Stimulated activated CD4-positive, alpha-beta T cell treated with anti-CD3 and anti-CD28 coated beads, Interleukin-4, amount 100 ng/mL, for 48 hours (primary cell): ENCODE measurements around the gene UBE2N.

Experiments used
- DNase-seq, 2 donors: peaks; one replicate each; pipeline ENCODE4 v3.0.0-alpha.2; 2020; ENCODE audit warnings: low read depth in 2 of 2

The UBE2N gene, protein sequence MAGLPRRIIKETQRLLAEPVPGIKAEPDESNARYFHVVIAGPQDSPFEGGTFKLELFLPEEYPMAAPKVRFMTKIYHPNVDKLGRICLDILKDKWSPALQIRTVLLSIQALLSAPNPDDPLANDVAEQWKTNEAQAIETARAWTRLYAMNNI

DNA sequence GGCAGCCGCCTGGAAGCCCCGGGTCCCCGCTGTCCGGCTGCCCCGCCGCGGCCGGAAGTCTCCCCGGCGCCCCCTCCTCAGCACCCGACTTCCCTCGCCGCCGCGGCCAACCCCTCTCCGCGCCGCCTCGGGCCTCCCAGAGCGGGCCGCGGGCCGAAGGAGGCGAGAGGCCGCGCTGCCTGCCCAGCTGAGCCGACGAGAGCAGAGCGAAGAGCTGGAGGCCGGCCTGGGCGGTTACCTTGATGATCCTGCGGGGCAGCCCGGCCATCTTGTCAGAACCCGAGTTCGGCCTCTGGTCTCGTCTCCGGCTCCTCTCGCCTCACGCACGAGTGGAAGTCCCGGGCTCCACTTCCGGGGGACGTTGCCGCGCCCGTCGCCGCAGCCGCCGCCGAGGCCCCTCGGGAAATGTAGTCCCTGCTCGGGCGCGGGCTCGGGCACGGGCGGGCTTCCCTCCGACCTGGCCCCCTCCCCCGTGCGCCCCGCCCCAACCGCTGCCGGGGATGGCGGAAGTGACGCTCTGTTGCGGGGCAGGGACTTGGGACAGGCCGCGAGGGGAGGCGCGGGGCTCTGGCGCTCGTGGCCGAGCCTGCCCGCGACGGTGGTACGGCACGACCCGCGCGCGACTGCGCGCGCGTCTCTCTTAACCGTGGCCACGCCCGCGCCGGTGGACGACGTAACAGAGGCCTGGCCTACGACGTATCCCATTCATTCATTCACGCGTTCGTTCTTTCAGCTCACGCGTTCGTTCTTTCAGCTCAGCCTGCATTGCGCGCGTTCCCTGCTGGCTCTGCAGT, at the start of gene UBE2N:
Gene UBE2N, minus strand, starts transcription at position 331 of the 794 bp plus-strand sequence. Its CDS starts 63 bp downstream, at position 268.
- peak; percentile 95 to 98 for DNase-seq

DNA sequence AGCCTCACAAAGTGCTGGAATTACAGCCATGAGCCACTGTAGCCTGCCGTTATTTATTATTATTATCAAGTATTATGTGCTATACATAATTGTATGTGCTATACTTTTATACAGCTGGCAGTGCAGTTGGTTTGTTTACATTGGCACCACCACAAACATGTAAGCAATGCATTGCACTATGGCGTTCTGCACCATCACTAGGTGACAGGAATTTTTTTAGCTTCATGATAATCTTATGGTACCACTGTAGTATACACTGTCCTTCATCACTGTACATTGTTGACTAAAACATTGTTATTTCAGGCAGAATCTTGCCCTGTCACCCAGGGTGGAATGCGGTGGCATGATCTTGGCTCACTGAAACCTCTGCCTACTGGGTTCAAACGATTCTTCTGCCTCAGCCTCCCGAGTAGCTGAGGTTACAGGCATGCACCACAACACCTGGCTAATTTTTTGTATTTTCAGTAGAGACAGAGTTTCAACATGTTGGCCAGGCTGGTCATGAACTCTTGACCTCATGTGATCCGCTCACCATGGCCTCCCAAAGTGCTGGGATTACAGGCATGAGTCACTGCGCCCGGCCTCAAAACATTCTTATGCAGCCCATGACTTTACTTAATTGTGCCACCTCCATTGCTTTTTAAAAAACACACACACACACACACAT, 42.7 kb upstream of the UBE2N start:
- no peak for DNase-seq

DNA sequence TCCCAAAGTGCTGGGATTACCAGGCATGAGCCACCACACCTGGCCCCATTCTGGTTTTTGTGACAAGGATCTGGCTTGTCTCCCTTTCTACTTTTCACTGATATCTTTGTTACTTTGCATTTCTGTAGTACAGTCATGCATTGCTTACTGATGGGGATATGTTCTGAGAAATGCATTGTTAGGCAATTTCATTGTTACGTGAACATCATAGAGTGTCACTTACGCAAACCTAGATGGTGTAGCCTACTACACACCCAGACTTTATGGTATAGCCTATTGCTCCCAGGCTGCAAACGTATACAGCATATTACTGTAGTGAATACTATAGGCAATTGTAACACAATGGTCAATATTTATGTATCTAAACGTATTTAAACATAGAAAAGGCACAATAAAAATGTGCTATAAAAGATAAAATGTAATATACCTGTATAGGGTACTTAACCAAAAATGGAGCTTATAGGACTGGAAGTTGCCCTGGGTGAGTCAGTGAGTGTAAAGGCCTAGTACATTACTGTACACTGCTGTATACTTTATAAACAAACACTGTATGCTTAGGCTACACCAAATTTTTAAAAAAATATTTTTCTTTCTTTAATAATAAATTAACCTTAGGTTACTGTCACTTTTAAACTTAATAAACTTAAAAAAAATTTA, 41.5 kb upstream of the UBE2N start:
- no peak for DNase-seq

DNA sequence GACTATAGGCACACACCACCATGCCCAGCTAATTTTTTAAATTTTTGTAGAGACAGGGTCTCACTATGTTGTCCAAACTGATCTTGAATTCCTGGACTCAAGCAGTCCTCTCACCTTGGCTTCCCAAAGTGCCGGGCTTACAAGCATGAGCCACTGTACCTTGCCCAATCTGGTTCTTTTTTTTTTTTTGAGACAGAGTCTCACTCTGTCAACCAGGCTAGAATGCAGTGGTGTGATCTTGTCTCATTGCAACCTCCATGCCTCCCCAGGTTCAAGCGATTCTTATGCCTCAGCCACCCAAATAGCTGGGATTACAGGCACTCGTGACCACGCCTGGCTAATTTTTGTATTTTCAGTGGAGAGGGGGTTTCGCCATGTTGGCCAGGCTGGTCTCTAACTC, 41.0 kb upstream of the UBE2N start:
- DNase-seq, result no peak

DNA sequence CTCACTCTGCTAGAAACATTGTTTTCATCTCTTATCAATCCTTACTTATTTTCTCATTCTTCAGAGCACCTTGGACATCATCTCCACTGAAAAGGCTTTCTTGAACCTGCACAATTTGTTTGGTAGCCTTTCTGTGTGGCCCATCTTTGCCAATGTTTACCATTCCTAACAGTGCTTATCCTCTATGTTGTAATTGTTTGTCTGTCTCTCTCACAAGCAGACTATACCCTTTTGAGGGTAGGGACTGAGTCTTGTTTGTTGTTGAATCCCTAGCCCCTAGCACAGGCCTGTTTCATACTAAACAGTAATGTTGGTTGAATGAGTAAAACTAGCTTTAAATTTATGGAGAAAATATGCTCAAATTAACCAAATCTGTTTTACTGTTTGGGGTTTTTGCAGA, 34.8 kb upstream of the UBE2N start:
- no peak for DNase-seq

DNA sequence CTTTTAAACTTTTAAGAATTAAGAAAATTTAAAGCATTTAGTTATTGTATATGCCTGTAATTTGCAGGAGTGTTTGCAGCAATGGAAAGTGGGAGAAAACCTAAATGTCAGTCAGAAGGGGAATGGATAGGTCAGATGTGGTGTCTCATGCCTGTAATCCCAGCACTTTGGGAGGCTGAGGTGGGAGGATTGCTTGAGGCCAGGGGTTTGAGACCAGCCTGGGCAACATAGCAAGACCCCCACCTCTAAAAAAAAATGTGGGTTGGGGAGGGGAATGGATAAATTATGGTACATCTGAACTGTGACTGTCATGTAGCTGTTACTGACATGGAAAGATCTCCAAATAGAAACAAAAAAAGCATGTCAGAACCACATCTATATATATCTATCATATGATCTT, 27.6 kb upstream of the UBE2N start:
- no peak for DNase-seq

DNA sequence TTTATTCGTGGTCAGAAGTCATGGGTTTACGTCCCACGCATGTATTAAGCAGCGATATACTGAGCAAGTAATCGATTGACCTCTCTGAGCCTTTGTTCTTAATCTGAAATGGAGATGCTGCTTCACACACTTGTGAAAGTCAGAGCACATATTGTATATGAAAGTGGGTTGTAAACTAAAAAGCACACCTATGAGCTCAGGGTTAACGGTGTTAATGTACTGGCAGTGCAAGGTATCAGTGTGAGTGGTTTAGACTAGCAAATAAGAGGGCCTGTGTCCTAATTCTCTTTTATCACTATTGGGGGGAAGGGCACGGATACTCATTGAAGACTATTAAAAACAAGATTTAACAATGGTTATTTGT, 26.2 kb upstream of the UBE2N start:
- DNase-seq, result no peak

DNA sequence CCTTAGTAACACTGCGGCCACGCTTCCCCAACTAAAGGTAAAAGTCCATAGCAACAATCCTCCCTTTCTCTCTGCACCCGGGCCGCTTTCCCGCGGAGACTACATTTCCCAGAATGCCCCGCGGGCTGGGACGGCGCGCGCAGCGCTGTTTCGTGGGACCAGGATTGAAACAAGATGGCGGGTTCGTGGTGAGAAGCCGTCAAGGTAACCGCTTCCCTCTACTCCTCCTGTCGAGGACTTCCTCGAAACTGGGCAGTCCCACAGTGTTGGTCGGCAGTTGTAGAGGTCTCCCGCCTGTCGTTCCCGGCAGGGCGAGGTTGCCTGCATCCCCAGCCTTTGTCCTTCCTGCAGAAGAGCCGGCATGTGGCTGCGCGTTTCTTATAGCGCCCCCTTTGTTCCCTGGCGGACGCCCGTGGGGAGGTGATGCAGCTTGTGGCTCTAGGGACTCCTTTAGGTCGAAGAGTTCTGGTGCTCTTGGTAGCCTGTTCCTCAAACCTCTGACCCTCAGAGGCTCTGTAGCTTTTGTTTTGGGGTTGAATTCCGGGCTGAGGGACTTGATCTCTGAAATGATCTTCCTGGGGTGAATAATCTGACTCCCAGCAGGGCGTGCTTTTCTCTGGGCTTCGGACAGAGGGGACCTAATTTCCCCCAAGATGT, 25.7 kb upstream of the UBE2N start, which contains the start of gene MRPL42:
Gene MRPL42, plus strand, starts transcription at position 164 of the 657 bp plus-strand sequence. CDS start 1,772 bp downstream, outside the sequence.
- peak; percentile 87 for DNase-seq

DNA sequence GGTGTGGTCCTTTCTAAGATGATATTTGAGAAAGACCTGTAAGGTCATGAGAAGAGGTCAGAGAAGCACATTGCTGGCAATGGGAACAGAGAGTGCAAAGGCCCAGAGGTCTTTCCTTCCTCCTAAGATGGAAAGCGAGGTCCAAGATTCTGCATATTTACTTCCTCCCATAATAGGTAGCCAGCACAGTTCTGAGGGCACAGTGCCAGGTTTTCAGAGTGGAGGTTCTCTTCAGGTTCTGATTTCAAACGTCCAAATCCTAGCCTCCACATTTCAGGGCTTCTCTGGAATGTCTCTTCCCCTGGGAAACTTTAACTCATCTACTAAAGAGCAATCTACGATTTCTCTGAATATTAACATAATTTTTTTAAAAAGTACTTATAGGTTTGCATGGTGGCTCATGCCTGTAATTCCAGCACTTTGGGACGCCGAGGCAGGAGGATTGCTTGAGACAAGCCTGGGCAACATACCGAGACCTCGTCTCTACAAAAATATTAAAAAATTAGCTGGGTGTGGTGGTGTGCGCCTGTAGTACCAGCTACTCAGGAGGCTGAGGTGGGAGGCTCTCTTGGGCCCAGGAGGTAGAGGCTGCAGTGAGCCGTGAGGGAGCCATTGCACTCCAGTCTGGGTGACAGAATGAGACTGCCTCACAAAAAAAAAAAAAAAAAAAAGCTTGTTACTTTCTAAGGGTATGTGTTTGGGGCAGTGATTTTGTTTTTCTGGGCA, 25.0 kb upstream of the UBE2N start:
- DNase-seq, result no peak

DNA sequence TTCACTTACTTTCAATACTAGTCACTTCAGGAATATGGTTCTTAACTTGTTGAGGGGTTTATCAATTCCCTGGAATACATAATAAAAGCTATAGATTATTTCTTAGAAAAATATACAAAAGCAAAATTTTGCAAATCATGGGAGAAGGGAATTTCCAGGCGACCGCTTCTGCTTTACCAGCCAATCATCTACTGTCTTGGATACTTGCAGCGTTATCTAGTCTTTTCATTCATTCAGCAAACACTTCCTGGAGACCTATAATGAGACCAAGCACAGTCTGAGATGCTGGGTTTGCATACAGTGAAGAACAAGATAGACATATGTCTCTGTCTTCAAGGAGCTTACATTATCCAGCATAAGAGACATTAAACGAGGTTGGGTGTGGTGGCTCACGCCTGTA, 24.1 kb upstream of the UBE2N start:
- DNase-seq, result no peak

DNA sequence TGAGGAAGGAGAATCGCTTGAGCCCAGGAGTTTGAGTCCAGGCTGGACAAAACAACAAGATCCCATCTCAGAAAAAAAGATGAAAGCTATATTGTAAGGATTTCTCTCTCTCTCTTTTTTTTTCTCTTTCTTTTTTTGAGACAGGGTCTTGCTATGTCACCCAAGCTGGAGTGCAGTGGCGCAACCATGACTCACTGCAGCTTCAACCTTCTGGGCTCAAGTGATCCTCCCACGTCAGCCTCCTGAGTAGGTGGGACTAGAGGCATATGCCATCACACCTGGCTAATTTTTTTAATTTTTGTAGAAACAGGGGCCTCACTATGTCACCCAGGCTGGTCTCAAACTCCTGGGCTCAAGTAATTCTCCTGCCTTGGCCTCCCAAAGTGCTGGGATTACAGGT, 19.8 kb upstream of the UBE2N start:
- no peak for DNase-seq

DNA sequence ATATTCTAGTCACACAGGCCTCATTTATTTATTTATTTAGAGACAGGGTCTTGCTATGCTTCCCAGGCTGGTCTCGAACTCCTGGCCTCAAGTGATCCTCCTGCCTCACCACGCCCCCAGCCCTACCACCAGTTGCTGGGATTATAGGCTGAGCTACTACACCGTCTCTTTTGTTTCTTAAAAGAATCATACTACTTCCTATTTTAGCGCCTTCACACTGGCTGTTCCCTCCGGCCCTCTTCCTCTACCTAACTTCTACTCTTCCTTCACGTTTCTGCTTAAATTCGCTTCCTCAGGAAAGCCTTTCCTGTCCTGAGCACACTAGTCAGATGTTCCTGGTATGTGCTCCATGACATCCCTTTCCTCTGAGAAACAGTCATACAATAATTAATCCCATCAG, 19.2 kb upstream of the UBE2N start:
- DNase-seq, result no peak

DNA sequence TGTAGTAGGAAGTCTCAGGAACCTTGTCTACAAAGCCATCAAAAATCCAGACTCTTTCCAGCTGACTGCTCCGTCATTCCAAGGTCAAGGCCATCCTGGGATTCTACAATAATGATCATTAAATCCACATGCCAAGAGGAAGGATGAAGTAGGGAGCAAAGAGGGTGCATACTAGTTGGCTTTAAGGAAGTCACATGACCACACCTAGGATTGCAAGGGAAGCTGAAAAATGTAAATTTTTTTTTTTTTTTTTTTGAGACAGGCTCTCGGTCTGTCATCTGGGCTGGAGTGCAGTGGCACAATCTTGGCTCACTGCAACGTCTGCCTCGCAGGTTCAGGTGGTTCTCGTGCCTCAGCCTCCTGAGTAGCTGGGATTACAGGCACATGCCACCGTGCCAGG, 18.3 kb upstream of the UBE2N start:
- no peak for DNase-seq

DNA sequence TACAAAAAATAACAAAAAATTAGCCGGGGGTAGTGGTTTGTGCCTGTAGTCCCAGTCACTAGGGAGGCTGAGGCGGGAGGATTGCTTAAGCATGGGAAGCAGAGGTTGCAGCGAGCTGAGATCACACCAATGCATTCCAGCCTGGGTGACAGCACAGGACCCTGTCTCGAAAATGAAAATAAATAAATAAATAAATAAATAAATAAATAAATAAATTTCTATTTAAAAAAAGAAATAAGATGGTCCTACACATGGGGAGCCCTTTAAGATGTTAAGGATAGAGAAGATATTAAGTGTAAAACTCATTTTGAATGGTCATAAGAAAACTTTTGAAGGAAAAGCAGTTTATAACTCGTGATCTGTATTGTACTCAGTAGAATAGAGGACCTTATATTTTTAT, 17.4 kb upstream of the UBE2N start:
- DNase-seq, result no peak

DNA sequence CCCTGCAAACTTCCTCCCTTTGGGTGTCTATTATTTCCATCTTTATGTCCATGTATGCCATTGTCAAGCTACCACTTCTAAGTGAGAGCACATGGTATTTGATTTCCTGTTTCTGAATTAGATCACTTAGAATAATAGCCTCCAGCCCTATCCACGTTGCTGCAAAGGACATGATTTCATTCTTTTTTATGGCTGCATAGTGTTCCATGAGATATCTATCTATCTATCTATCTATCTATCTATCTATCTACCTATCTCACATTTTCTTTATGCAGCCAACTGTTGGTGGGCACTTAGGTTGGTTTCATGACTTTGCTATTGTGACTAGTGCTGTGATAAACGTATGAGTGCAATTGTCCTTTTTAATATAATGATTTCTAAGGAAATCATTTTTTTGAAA, 14.3 kb upstream of the UBE2N start:
- no peak for DNase-seq

DNA sequence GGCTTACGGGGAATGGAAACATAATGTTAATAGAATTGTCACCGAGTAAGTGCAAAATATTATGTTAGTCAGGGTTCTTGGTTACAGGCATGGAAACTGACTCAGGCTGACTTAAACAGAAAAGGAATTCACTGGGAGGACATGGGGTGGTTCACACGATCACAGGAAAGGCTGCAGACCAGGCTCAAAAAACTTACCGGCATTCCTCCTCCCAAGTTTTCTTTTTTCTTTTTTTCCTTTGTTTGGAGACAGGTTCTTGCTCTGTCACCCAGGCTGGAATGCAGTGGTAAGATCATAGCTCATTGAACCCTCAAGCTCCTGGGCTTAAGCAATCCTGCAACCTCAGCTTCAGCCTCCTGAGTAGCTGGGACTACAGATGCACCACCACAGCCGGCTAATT, 11.9 kb upstream of the UBE2N start:
- DNase-seq, result no peak

DNA sequence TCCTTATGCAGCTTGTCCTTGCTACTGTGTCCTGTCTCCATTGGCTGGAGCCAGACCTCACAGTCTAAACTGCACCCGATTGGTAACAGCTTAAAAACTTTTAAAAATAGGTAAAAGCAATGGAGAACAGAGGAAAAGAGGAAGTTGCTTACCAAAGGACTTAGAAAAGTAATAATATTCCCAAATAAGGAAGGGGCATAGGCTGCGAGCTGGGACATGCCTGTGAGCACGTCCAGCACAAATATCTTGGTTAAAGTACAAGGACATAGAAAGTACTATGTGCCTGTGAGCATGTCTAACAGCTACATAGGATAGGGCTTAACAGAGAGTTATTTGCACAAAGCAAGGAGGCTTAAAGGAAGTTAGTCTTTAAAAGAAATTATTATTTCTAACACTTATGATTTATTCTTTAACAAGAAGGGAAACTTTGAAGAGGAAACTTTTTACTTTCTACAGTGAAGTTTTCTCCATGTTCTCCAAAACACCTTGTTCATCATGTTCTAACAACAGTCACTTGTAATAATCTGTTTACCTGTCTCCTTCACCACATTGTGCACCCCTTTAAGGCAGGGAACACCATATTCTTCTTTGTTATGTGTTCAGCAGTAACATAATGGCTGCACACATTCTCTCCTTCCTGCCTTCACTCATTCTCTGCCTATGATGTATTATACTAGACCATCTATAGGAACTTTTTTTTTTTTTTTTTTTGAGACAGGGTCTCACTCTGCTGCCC, 9.8 kb upstream of the UBE2N start:
- no peak for DNase-seq

DNA sequence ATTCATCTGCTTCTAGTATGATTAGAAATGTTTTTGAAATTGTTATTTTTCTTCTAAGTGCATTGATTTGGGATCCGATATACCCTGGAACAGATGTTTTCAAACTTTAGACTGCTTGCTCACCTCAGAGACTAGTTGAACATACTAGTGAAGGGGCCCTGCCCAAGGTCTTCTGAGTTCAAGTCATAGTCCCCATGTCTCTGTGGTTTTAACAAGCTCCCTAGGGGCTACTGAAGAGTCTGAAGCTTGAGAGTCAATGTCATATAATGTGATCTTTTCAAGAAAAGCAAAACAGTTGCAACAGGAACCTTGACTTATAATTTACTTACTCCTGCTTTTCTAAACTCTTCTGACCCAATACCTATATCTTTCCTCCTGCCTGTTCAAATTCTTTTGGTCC, 7.5 kb upstream of the UBE2N start:
- DNase-seq, result no peak

DNA sequence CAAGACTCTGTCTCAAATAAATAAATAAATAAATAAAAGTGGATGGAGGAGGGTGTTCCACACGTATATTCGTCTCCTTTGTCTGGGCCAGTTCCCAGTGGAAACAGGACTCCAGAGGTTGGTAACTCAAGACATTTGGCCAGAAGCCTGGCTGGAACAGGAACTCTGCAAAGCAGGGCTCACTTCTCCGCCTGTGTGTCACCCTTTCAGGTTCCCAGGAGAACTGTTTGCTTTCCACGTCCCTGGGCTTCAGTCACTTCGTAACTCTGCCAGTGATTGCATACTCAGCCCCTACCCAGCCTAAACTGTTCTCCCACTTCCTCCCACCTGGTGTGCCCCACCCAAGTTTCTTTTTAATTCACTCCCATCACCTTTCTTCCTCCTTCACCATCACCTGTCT, 7.0 kb upstream of the UBE2N start:
- DNase-seq, result no peak

DNA sequence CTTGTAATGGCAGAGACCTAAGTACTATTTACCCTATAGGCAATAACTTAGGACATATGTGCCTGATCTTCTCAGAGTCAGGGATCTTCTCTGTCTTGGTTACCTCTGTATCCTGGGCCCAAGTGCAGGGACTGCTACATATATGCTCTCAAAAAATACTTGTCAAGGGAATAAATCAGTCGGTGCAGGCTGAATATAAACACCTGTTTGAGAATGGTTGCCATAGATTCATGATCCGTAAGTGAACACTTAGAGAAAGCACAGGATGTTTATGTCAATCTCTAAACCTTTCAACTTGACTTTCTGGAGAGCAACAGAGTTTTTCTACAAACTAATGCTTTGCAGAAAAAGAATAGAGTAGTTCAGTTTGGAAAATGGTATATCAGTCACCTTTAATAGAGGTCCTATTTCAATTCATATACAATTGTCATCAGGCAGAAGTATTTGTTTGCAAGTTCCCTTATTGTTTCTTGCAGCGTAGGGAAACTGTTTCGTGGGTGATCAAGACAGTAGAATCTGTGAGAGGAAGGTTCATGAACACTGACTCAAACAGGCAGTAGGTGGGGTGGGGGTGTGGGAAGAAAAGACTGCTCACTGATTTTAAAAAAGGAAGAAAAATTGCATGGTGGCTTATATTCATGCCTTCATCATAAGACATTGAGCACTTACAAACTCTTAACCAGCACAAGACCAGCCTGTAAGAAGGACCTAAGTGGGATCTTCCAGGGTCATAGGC, 6.0 kb upstream of the UBE2N start:
- DNase-seq, result no peak
